A673 (cell line): ENCODE data around the gene ADGRL2. TPM values are rescaled to one million over a fixed set of nuclear protein-coding genes. Genes with fewer than 3 reads are reported as not detected.

Experiments used
- BruUV-seq: library from RNA; stranded (reverse); fragments of 400-500 nt; replicated peaks from 2 replicates; lab custom pipeline; 2021; lab: Mats Ljungman, UMichigan
- CTCF ChIA-PET: fragments of 300-600 bp; sonication (Branson Sonifier 250); formaldehyde crosslinking; loops from one replicate; lab custom pipeline; 2022; ENCODE audit warnings: antibody characterized with exemption; lab: Charles Lee
- POLR2A ChIA-PET: fragments of 300-600 bp; sonication (Branson Sonifier 250); formaldehyde crosslinking; loops from one replicate; lab custom pipeline; 2022; ENCODE audit warnings: antibody characterized with exemption; ENCODE audit not compliant: low non-redundant PET; lab: Charles Lee
- DNase-seq: peaks from one replicate; pipeline ENCODE4 v3.0.0-alpha.2; 2015; ENCODE audit warnings: low spot score
- H3K27ac ChIP-seq: fragments of 200-600 bp; sonication (generic); 2 replicates; pipeline ENCODE4 v1.5.1; 2016; ENCODE audit warnings: mixed run types, low read depth, mild to moderate bottlenecking, mixed read lengths, antibody characterized with exemption, low read length; ENCODE audit not compliant: poor library complexity, severe bottlenecking
- H3K27me3 ChIP-seq: fragments of 200-600 bp; sonication (generic); replicated peaks from 2 replicates; pipeline ENCODE4 v1.6.1; 2017; ENCODE audit warnings: mixed run types, low read depth, mild to moderate bottlenecking, mixed read lengths, antibody characterized with exemption, low read length; ENCODE audit not compliant: insufficient read depth, poor library complexity
- H3K36me3 ChIP-seq: fragments of 200-600 bp; sonication (generic); 2 replicates; pipeline ENCODE4 v1.6.1; 2016; ENCODE audit warnings: mixed run types, mild to moderate bottlenecking, mixed read lengths, antibody characterized with exemption, low read length; ENCODE audit not compliant: insufficient read depth, poor library complexity, severe bottlenecking
- H3K4me1 ChIP-seq: fragments of 200-600 bp; sonication (generic); 2 replicates; pipeline ENCODE4 v1.6.1; 2017; ENCODE audit warnings: mixed run types, mild to moderate bottlenecking, mixed read lengths, antibody characterized with exemption, low read length; ENCODE audit not compliant: insufficient read depth, poor library complexity, severe bottlenecking
- H3K4me3 ChIP-seq: fragments of 200-600 bp; sonication (generic); 2 replicates; pipeline ENCODE4 v1.5.1; 2016; ENCODE audit warnings: low read depth, mixed run types, mild to moderate bottlenecking, mixed read lengths, low read length; ENCODE audit not compliant: poor library complexity, severe bottlenecking
- H3K9me3 ChIP-seq: fragments of 200-600 bp; sonication (generic); 2 replicates; pipeline ENCODE4 v1.6.1; 2016; ENCODE audit warnings: mixed run types, low read depth, mild to moderate bottlenecking, mixed read lengths, antibody characterized with exemption, low read length; ENCODE audit not compliant: poor library complexity, severe bottlenecking
- EZH2 ChIP-seq: fragments of 200-600 bp; sonication (generic); IDR thresholded peaks from 2 replicates; pipeline ENCODE4 v1.6.1; 2017; ENCODE audit warnings: borderline replicate concordance, low read depth, mild to moderate bottlenecking, mixed read lengths, antibody characterized with exemption, low read length; ENCODE audit not compliant: poor library complexity, severe bottlenecking
- intact Hi-C: fragments of 100-400 bp; cut with micrococcal nuclease; formaldehyde crosslinking; loops from one replicate; pipeline ENCODE4 v1.10.0; 2022; ENCODE audit not compliant: unreplicated experiment
- total RNA-seq: library from RNA; stranded (reverse); gene quantifications from 2 replicates; pipeline ENCODE4 v1.2.3, GENCODE V29; 2021
- TF ChIP-seq, protein P1 (sequence below): fragments of 300-800, 200-600 bp; sonication (generic); conservative IDR thresholded peaks from 2 replicates; pipeline ENCODE4 v1.5.1; 2017; ENCODE audit warnings: low read depth, mild to moderate bottlenecking, antibody characterized with exemption, low read length, moderate library complexity, mixed read lengths

Gene ADGRL2
- total RNA-seq, 1 experiment from 2014 or later = 1.5 TPM

- H3K36me3 ChIP-seq = no peaks in the 10 kb centered on the region
- H3K4me1 ChIP-seq = peaks cover 7% of the 10 kb centered on the region
- intact Hi-C loops = no loop called here
- no peak for DNase-seq
- H3K27me3 ChIP-seq = peaks cover 13% of the 10 kb centered on the region
- H3K27ac ChIP-seq = no peak overlapping the region
- H3K4me3 ChIP-seq = no peak overlapping the region
- CTCF ChIA-PET = no interaction called here
- POLR2A ChIA-PET = no interaction called here
- TF ChIP-seq, protein P1, sequence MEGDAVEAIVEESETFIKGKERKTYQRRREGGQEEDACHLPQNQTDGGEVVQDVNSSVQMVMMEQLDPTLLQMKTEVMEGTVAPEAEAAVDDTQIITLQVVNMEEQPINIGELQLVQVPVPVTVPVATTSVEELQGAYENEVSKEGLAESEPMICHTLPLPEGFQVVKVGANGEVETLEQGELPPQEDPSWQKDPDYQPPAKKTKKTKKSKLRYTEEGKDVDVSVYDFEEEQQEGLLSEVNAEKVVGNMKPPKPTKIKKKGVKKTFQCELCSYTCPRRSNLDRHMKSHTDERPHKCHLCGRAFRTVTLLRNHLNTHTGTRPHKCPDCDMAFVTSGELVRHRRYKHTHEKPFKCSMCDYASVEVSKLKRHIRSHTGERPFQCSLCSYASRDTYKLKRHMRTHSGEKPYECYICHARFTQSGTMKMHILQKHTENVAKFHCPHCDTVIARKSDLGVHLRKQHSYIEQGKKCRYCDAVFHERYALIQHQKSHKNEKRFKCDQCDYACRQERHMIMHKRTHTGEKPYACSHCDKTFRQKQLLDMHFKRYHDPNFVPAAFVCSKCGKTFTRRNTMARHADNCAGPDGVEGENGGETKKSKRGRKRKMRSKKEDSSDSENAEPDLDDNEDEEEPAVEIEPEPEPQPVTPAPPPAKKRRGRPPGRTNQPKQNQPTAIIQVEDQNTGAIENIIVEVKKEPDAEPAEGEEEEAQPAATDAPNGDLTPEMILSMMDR = no peak
- no peak for TF ChIP-seq EZH2
- BruUV-seq = no TSS peak
- no peaks in the 10 kb centered on the region for H3K9me3 ChIP-seq
Observed at GRCh38 chr1:81921851-81922462, 121.2 kb downstream of the ADGRL2 start.

DNA sequence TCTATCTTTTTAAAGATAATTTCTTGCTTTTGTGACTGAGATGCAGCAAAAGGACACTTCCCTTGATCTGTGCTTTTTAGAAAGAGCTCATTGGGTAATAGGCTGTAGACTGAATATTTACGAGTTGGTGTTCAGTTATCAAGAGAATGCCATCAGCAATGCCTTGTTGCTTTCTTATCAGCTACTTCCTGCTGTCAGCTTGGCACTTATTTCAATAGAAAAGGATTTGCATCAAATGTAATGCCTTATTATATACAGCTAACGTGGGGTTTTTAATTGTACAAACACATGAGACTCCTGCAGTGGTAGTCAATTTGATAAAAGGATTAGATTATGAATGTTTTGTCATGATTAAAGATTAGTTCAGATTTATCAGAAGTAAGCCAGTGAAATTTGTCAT, 122.2 kb downstream of the ADGRL2 start:
- ChIA-PET CTCF (no interaction called here), POLR2A (no interaction called here)
- BruUV-seq = no TSS peak
- DNase-seq = no peak
- Histone ChIP-seq H3K4me3 (no peak overlapping the region), H3K9me3 (no peaks in the 10 kb centered on the region), H3K27me3 (peaks cover 14% of the 10 kb centered on the region), H3K27ac (no peak overlapping the region), H3K36me3 (no peaks in the 10 kb centered on the region), H3K4me1 (peaks cover 7% of the 10 kb centered on the region)
- intact Hi-C loops = no loop called here
- no peak for TF ChIP-seq EZH2
- TF ChIP-seq, protein P1 = no peak

DNA sequence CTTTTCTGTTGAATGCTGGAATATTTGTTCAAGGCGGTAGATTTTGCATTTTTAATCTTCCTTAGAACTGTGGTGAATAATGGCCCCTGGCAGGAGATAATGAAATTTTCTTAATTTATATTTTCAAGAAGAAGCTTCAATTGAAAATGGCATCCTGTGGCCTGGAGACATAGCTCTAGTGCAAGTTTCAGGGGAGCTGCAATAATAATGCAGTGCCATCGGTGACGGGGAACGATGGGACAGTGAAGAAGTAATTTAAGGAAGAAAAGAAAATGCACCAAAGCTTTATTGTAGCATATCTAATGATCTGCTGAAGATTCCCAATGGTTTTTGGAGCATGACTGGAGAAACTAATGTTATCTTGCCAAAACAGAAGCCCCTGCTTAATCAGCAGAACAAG, 128.4 kb downstream of the ADGRL2 start:
- CTCF ChIA-PET = no interaction called here
- H3K27ac ChIP-seq = no peak overlapping the region
- peaks cover 14% of the 10 kb centered on the region for H3K27me3 ChIP-seq
- TF ChIP-seq, protein P1 = no peak
- TF ChIP-seq EZH2 = no peak
- BruUV-seq = no TSS peak
- H3K4me3 ChIP-seq = no peak overlapping the region
- intact Hi-C loops = no loop called here
- H3K4me1 ChIP-seq = no peaks in the 10 kb centered on the region
- POLR2A ChIA-PET = no interaction called here
- H3K9me3 ChIP-seq = no peaks in the 10 kb centered on the region
- no peaks in the 10 kb centered on the region for H3K36me3 ChIP-seq
- DNase-seq = no peak
